Posterior cingulate gyrus (tissue), 11 donors: ENCODE results near the gene POLDIP2.

Experiments
- DNase-seq, 10 donors: peaks; one replicate each; pipeline versions ENCODE4 v3.0.0 to v3.0.0-alpha.2; 2020 to 2021; ENCODE audit warnings: mixed read lengths in 3 of 10
- intact Hi-C: fragments of 100-400 bp; cut with DNase I; formaldehyde crosslinking; loops from one replicate; pipeline ENCODE4 v1.15.1; 2023

The POLDIP2 gene

DNA sequence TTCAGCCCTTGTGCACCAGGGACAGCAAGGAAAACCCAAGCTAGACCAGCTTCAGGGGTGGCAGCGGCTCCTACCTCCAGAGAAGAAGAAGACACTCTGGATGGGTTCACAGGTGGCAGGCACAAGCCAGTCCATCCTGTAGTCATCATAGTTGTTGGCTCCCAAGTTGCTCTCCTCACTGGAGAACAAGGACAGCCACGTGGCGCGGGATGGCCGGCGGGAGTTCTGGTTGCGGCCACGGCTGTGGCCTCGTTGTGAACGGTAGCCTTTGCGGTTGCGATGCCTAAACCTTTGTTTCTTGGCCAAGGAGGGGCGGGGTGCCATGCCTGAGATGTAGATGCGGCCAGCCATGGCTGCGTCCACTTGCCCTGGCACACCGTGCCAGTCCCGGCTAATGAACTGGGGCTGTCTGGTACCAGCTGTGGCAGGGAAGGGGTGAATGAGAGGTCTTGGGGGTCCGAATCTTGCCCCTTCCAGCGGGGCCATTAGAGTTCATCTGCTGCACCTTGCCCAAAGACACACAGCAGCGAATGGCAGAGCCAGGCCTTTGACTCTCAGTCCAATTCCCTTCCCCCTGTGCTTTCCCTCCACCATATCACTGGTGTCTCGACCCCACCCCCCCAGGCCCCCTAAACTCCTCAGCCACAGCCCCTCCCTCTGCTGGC is 10.4 kb upstream of the POLDIP2 start:
- intact Hi-C loops, result no loop called here
- peak in 2 of 10 donors; percentile 49 to 50 for DNase-seq

DNA sequence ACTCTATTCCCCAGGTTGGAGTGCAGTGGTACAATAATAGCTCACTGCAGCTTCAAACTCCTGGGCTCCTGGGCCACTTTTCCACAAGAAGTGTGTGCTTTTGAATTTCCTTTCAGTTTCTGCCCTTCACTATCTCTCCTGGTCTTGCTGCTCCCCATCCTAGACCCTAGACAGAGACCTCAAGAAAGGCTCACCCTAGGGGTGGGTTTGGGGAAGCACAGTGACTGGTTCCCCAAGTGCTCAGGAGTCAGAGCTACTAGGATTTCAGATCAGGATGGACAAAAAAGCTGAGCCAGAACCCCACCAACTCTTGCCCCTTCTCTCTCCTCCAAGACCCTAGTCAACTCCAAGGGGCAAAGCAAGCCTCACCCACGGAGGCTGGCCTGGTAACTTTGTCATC is 9.3 kb upstream of the POLDIP2 start:
- no peak for DNase-seq
- intact Hi-C loops, result no loop called here

DNA sequence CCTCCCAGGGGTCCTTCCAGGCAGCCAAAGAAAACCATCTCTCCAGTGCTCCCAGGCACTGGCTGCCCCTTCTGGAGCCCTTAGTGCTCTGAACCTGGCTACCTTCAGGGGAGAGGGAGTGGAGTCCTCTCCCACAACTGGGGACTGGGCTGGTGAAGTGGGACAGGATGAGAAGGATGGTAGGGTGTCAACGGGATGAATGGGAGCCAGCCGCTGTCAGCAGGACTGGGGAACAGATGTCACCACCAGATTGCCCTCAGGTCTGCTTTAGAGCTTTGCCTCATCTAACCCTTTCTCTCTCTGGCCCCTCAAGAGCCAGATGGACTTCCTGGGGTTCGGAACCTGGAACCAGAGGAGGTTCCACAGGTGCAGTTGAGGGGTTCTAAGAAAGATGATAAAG is 8.2 kb upstream of the POLDIP2 start:
- no peak for DNase-seq
- intact Hi-C loops, result no loop called here

DNA sequence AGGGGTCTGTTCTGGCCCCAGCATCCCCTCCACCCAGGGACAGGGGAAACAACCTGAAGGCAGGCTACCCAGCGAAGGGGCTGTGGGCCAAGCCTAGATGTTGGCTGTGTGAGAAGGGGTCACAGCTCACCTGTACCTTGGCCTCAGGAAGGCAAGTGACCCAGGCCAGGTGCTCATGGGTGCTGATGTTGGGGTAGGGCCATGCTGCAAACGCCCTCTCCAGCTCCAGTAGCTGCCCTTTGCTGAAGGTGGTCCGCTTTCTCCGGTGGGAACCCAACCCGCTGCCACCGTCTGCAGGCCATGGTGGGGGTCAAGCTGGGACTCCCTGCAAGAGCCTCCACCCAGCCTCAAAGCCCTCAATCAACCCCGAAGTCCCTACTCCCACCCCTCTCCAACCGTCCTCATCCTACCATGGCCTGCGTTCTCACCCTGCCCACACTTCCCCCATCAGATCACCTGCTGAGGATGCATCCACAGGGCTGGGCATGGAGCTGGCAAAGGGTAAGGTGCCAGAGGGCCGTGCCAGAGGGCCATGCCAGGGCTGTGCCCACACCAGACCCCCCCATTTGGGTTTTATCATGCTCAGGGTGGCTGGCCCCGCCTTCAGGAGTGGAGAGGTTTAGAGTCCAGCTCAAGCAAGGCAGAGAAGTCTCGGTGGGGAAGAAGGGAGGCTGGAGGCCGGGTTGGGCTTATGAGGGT is 7.5 kb upstream of the POLDIP2 start, which contains the start of gene SEBOX:
Gene SEBOX (minus strand): TSS at position 535 of the 699 bp plus-strand sequence. CDS start 48 bp downstream, at position 487.
- peak in 2 of 10 donors; percentile 19 to 77 for DNase-seq
- intact Hi-C loops, result no loop called here

DNA sequence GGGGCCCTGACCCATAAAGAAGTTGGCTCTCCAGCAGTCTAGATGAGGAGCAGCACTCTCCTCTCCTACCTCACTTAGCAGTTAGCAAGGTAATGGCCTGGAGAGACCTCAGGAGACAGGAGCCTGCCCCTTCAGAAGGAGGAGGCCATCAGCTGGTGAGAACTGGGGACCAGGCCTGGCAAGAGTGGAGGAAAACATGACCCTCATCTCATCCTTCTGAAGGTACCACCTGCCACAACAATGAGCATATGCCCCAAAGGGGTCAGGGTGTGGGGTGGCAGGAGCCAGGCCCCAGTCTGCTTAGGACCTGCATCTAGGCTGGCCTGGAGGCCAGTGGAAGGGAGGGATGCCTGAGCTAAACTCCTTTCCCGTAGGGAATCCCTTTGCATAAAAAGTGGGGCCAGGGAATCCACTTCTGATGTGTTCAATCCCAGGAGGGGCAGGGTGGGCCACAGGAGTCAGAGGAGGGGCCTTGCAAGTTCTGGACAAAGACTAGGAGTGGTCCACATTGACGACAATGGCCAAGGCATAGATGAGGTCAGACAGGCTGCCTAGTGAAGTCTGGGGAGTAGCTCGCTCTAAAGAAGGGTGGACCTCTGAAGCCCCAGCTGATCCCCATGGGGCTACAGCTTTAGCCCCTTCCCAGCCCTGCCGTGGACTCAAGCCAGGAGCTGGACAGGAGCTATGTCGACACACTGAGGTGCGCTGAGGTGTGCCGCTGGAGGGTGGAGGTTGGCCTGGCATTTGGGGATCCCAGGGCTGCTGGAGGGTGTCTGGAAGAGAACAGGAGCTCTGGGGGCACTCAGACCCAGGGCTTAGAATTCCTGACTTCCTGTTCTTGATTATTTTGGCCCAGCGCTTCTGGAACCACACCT is 6.7 kb upstream of the POLDIP2 start:
- intact Hi-C loops, result no loop called here
- DNase-seq, result peak in 3 of 10 donors; percentile 41 to 57 (median 45)

DNA sequence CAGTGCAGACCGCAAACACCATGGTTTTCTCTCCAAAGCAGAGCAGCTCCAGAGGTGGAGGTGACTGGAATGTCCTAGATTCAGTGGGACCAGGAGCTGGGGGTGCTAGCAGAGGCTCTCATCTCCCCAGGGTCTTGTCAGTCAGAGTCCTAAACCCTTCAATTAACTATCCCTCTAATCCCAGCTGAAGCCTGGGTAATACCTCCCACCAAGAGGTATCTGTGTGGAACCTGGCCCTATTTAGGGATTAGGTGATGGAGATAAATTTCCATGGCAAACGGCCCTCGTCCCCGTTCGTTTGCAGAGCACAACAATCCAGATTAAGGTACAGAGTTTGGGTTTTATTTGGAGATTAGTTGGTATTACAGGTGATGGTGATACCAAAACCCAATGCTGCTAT is 5.9 kb upstream of the POLDIP2 start:
- intact Hi-C loops, result no loop called here
- DNase-seq, result no peak

DNA sequence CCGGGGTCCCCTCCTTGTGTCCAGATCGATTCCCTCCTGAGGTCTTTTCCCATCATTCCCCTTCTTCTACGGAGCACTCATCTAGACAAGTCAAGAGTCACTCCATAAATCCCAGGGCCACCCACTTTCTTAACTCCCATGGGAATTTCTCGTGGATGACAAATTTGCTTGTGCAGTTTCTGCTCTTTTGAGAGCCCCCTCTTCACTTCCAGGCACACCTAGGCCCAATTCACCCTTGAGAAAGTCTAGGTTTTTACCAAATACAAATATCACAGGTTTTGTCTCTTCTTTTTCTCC is 522 bp upstream of the POLDIP2 start:
- DNase-seq, result no peak
- intact Hi-C loops, result loop anchor here (1.0 kb wide), 1 partner anchor 23 kb away; the partner anchor contains the start of genes IFT20 and TNFAIP1

DNA sequence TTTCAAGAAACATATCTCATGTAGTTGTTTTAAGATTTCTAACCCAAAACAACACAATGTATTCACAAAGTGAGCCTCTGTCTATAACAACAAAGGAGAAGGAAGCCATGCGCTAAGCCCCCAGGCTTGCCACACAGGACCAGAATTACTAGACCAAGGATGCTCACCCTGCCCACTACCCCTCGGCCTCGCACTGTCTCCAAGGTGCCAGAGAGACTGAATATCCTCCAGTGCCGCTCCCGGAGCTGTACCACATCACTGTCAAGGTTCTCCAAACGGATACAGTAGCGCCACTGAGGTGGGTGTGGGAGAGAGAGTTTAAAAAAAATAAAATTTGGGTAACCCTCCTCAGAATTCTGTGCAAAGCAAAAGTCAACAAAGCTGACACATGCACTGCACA is 7.1 kb downstream of the POLDIP2 start:
- DNase-seq, result no peak
- intact Hi-C loops, result no loop called here

DNA sequence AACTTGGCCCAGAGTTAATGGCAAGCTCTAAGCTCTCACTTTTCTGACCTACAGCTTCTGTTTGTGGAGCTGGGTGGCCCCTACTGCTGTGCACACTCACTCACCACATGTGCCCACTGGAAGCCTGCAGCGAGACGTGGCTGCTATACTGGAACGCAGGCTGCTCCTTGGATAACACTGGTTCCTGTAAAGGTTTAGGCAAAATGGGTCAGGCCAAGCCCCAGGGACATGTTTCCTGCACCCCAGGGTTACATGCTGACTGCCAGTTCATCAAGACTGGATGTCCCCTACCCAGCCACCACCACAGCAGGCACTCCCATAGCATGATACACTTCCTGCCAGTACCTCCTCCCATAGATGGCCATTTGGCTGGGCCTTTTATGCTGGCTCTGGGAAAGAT is 8.3 kb downstream of the POLDIP2 start:
- peak in 1 of 10 donors; percentile 53 for DNase-seq
- intact Hi-C loops, result no loop called here

DNA sequence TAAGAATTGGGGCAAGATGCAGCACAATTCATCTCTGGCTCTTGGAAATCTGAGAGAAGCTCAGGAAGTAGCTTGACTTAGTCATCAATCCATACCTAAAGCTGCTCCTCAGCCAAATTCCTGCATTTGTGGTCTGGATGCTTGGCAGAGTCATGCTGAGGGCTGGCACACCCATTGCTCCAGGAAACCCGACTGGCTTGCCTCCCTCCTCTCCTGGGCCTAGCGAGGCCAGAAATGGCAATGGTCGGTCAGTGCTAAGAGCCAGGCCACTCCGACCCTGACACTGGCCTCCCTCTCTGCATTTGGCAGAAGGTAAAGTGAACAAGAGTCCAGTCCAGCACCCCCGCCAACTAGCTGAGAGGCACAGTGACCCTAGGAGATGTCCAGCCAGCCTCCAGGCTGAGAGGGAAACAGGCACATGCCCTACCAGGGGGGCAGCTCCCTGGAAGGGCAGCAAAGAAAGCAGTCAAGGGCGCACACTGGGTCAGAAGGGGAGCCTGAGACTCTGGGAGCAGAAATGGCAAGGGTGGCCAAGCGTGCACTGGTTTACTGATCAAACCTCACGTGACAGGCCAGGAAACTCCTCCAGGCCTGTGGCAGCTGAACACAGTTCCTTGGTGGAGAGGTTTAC is 10.0 kb downstream of the POLDIP2 start:
- intact Hi-C loops, result no loop called here
- no peak for DNase-seq

DNA sequence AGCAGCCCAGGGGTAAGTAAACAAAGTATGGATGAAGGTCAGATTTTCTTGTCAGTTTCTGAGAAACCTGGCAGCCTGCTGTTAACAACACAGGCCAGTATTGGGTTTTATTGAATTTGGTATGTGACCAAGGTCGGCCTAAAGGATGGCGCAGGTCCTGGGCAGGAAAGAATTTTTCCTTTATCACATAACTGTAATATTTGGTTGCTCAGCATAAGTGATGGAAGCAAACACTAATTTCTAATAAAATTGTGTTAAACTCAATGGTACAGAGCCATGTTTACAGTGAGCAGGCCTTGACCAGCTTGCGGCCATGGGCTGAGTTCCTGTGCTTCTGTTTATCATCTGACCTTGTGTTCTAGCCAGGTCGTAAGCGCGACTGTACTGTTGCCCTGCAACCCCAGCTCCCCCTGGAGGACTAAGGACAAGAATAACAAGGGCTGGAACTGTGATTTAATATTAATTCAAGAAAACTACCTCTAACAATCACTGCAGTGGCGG is 10.5 kb downstream of the POLDIP2 start:
- intact Hi-C loops, result no loop called here
- DNase-seq, result no peak

DNA sequence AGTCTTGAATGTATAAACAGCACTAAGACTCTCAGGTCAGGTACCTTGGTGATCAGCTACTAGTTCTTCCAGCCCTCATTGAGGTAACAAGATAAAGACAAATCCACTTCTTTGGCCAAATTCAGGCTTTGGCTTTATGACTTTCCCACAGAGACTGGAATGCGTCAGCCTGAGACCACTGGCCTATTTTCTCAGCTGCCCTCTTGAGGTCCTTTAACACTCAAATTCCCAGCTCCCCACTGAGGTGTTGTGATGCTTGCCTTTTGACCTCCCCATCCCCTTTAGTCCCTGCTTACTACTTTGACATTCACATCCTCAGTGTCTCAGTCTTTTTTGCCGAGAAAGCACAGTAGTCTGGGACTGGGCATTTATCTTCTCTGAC is 11.1 kb downstream of the POLDIP2 start:
- peak in 1 of 10 donors; percentile 27 for DNase-seq
- intact Hi-C loops, result no loop called here

DNA sequence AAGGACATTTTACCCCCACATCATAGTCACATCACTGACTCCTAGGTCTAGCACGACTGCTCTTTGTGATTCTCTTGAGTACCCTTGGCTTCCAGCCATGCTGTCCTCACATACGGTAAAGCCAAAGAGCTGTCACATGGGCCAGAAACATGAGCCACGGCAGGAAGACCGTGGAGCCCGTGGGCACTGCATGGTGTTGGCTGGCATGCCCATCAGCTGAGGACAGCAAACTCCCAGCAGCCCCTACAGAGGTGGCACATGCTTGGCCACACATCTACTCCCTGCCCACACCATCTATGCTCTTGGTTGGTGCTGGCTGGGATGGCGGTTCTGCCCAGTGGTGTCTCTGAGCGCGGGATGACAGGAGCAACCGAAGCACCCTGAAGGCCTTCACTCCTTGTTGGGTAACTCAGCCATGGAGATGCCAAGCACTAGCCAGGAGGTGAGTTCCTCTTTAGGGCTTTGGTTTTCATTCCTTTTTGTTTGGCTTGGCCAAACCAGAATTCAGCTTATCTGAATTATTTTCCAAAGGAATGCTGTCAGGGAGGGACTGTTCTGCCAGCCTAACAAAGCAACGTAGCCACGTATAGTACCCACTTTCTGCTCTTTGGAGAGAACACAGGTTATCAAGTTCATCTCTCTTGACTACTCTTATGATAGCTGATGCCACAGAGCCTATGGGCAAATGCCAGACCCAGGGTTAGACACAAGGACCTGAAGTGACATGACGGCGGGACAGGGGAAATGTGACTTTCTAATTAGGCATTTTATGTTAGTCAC is 11.7 kb downstream of the POLDIP2 start:
- intact Hi-C loops, result no loop called here
- peak in 1 of 10 donors; percentile 75 for DNase-seq

DNA sequence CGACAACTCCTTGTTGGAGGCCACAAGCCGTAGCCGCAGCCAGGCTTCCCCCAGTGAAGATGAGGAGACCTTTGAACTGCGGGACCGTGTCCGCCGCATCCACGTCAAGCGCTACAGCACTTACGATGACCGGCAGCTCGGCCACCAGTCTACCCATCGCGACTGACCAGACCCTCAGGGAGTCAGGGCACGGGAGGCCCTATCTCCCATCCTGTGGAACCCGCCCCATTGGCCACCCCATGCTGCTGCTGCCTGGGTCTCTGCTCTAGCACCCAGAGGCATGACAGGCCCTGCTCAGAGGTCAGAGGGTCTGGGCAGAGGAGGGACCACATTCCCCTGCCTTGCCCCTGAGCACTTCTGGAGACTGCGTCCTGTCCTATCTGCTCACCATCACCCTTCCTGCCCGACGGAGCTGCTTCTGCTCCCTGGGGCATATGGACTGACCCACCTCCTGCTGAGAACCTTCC is 12.9 kb downstream of the POLDIP2 start:
- intact Hi-C loops, result no loop called here
- DNase-seq, result peak in 1 of 10 donors; percentile 73

DNA sequence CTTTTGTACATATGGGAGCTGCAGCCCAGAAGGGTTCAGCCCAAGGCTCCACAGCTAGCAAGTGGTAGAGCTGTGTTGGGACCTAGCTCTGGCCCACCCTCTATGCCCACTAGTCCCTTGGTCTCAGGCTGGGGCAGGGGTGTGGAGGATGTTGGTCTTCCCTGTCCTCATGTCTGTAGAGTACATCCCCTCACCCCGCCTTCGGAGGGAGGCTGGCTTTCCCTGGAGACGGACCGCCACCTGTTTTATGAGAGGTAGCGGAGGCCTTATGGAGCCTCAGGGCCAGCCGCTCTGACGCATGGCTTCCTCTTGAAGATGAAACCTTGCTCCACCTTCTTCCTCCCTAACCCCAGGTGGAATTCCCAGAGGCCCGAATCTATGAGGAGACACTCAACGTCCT is 13.3 kb downstream of the POLDIP2 start:
- intact Hi-C loops, result no loop called here
- DNase-seq, result peak in 1 of 10 donors; percentile 72

DNA sequence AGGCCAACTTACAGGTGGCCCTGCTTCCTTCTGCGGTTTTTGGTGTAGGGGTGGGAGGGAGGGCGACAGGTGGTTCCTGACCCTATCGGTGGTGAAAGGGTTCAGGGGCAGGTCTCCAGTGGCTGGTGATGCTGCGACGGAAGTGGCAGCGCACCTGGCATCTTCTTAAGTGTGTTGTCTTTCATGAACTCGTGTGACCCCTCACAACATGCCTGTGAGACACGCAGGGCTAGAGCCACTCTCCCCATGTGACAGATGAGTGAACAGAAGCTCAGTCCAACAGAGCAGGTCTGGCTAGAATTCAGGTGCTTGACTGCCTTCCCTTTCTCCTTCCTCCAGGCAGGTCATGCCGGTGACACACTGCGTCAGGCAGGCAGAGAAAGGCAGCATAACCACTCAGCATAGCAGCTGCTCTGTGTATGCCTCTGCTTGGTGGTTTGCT is 13.8 kb downstream of the POLDIP2 start:
- intact Hi-C loops, result no loop called here
- DNase-seq, result peak in 1 of 10 donors; percentile 18

DNA sequence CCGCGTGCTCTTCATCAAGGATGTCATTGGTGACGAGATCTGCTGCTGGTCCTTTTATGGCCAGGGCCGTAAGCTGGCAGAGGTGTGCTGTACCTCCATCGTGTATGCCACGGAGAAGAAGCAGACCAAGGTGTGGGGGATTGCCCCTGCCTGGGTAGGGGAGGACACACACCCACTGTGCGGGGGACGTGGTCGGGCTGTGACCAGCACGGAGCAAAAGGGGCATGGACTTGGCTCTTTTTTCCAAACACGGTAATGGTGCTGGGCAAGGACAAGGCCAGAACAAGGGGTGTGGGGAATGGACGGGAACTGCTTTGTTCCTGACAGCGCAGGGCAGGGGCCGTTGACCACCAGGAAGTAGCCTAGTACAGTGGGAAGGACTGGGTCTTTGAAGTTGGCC is 15.0 kb downstream of the POLDIP2 start:
- peak in 1 of 10 donors; percentile 63 for DNase-seq
- intact Hi-C loops, result no loop called here

DNA sequence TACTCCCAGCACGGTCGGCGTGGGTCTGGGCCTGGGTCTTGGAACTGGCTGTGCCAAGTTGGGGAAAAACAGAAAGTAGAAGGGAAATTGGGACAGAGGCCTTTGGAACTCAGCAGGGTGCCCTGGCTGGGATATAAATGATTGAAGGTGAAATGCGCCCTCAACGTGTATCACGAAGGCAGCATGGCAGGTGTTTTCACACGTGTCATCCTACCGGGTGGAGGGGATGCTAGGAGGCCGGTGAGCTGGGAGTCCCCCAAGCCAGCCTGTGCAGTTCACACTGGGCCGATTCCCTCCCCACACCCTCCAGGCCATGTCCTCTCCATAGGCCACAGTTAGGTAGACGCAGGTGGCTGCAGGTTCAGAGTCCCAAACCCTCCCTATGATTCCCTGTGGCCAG is 15.8 kb downstream of the POLDIP2 start:
- DNase-seq, result peak in 1 of 10 donors; percentile 38
- intact Hi-C loops, result no loop called here

DNA sequence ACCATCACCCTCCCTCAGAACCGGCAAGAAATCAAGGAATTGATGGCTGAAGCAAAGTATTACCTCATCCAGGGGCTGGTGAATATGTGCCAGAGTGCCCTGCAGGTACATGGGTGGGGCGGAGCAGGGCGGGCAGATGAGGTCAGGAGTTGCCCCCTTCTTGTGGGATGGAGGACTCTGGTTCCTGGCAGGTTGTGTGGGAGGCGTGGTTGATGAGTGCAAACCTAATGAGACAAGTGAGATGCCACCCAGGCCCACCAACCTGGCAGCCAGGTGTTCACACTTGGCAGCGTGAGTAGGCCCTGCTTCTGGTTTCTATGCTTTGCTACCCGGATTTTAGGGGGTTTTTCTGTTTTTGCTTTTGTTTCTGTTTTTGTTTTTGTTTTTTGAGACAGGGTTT is 17.0 kb downstream of the POLDIP2 start:
- peak in 1 of 10 donors; percentile 40 for DNase-seq
- intact Hi-C loops, result no loop called here

DNA sequence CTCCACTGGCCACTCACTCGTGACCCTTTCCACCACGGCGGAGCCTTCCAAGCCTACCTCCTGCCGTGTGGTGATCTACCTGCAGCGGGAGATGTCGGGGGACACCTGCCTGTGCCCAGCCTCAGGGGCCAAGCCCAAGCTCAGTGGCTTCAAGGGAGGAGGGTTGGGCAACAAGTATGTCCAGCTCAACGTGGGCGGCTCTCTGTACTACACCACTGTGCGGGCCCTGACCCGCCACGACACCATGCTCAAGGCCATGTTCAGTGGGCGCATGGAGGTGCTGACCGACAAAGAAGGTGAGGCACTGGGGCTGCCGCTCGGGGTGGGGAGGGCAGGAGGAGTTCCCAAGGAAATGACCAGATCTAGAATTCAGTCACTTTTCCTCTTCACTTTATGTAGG is 17.9 kb downstream of the POLDIP2 start:
- no peak for DNase-seq
- intact Hi-C loops, result no loop called here
